Measurements from ENCODE around the gene AP3S2.
"Not testable (repeated sequence)": the region's sequence is repeated elsewhere in the genome, so short reads cannot be mapped to it uniquely, and the experiment has no call there.

The AP3S2 gene

DNA sequence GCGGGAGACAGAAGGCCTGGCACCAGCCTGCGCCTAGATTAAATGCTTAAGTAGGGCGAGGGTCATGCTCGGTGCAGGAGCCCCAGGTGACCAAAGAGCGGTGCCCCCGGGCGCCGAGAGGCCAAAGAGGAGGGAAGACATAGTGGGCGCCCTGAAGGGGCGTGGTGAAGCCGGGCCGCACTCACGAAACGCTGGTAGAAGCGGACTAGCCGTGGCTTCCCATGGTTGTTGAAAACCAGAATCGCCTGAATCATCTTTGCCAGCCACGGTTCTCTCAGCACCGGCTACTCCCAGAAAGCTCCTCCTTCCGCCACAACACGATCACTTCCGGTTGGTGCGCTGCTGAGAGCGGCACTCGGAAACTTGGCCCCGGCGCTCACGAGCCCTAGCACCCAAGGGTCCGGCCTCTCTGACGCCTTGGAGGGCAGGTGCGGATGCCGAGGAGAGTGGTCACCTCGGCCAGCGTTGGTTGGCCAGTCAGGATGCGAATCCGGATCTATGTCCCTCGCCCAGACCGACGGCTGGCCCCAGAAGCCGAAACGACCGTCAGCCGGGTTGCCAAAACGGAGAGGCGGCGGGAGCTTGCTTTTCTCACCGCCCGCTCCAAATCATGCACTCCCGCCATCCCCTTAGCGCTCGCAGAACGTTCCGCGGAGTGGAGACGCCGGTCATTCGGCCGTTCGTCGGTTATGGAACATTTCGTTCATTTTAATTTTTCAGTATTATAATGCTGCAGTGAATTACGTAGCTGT, at the start of gene AP3S2:
AP3S2 (minus strand) TSS at position 299 of the 752 bp plus-strand sequence; CDS start at position 254, 45 bp downstream.
- DNase-seq (ENCODE audit: low read depth in 2 of 2): peak; percentile 76 to 81

DNA sequence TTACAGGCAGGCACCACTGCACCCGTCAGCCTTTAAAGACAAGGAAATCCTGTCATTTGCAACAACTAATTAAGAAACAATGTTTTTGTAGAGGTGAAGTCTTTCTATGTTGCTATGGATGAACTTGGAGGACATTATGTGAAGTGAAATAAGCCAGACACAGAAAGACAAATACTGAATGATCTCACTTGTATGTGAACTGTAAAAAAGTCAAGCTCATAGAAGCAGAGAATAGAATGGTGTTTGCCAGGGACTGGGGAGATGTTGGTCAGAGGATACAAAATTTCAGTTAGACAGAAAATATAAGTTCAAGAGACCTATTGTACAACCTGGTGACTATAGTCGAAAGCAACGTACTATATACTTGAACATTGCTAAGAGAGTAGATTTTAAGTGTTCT, 46.1 kb upstream of the AP3S2 start:
- DNase-seq (ENCODE audit: low read depth in 2 of 2): no peak

DNA sequence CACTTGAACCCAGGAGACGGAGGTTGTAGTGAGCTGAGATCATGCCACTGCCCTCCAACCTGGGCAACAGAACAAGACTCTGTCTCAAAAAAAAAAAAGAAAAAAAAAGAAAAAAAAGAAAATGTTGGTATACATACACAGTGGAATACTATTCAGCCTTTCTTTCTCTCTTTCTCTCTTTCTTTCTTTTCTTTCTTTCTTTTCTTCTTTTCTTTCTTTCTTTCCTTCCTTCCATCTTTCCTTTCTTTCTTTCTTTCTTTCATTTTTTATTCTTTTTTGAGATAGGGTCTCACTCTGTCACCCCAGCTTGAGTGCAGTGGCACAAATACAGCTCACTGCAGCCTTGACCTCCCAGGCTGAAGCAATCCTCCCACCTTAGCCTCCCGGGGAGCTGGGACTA, 45.6 kb upstream of the AP3S2 start:
- DNase-seq (ENCODE audit: low read depth in 2 of 2): not testable (repeated sequence)

DNA sequence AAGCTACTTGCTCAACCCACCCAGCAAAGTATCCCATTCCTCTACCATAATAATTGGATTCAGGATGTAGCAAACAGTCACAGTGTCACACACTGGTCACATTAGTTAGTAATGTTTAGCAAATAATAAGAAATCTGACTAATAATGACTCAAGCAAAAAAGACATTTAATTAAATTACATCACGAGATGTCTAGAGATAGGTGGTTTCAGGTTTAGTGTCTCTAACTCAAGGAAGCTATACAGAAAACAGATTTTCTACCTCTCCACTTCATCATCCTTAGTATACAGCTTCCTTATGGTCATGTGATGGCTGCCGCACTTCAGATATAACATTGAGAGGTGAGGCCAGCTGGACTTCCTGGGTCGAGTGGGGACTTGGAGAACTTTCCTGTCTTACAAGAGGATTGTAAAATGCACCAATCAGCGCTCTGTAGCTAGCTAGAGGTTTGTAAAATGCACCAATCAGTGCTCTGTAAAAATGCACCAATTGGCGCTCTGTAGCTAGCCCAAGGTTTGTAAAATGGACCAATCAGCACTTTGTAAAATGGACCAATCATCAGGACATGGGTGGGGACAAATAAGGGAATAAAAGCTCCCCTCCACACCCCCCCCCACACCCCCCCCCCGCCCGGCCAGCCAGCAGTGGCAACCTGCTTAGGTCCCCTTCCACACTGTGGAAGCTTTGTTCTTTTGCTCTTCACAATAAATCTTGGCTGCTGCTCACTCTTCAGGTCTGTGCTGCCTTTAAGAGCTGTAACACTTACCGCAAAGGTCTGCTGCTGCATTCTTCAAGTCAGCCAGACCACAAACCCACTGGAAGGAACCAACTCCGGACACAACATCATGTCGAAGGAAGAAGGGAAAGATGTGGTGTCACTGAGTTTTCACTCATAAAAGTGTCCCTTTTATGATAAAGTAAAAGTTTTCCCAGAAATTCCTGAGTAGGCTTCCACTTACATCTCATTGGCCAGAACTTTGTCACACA, 43.9 kb upstream of the AP3S2 start:
- no peak for DNase-seq (ENCODE audit: low read depth in 2 of 2)

DNA sequence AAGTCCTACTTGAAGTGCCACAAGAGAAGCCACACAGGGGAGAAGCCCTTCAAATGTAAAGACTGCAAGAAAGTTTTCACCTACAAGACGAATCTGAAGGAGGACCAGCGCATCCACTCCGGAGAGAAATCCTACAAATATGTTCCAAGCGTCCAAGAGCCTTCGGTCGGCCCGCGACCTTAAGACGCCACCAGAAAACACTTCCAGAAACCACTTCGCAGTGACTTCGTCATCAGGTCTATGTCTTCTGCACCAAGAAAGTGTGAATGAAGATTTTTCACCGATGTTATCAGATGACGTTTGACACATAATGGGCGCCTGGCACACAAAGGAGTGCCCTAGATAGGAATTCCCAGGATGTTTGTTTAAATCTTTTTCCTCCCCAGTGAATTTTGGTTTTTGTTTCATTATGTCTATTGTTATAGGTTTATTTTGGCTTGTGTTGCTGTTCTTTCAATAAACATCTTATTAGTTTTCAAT, 43.0 kb upstream of the AP3S2 start:
- DNase-seq (ENCODE audit: low read depth in 2 of 2): no peak

DNA sequence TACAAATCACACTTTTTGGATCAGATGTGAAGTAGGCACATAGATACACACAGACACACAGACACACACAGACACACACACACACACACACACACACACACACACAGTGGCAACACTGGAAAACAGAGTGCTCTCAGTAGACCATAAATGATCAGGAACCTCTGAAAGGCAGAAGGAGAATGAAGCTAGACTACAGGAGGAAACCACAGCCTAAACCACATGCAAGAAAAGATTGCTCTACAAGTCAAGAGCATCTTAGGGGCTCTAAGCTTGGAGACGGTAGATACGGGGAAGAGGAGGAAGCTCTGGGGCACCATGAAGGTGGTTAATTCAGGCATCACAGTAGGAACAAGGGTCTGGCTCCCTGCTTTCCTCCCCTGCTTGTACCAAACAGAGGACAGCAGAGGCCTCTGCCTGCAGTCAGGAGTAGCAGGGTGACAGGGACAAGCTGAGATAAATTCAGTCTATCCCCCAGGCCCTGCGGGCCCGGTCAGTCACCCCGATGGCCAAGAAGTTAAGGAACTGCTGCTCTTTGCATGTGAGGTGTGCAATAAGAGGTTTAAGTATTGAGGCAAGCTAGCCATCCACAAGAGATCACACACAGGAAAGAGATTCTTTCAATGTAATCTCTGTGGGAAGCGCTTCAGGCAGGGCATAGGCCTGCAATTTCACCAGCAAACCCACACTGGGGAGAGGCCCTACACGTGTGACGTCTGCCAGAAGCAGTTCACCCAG, 42.4 kb upstream of the AP3S2 start:
- DNase-seq (ENCODE audit: low read depth in 2 of 2): no peak

DNA sequence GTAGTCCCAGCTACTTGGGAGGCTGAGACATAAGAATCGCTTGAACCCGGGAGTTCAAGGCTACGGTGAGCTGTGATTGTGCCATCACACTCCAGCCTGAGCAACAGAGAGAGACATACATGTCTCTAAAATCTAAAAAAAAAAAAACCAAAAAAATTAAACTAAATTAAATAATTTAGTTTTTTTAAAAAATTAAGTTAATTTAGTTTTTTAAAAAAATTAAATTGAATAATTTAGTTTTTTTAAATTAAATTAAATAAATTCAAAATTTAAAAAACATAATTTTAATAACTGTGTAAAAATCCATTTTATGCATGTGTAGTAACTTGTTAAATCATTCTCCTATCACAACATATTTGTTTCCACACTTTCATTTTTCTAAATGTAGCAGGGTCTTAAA, 39.1 kb upstream of the AP3S2 start:
- DNase-seq (ENCODE audit: low read depth in 2 of 2): no peak

DNA sequence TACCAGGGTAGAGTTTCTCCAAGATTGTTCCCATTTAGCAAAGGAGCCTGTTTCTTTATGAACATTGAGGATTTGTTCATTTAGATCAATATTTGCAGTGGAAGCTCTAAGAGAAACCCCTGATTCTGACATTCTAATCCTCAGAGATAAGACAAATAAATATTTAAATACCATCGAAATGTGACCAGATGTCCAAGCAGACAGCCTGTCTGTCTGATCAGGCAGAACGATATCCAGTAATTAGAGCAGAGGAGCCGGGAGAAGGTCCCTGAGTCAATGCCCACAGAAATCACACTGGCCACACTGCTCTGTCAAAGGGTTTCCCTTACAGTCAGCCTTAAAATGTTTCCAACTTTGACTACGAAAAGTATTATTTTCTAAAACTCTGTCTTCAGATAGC, 34.6 kb upstream of the AP3S2 start:
- DNase-seq (ENCODE audit: low read depth in 2 of 2): no peak

DNA sequence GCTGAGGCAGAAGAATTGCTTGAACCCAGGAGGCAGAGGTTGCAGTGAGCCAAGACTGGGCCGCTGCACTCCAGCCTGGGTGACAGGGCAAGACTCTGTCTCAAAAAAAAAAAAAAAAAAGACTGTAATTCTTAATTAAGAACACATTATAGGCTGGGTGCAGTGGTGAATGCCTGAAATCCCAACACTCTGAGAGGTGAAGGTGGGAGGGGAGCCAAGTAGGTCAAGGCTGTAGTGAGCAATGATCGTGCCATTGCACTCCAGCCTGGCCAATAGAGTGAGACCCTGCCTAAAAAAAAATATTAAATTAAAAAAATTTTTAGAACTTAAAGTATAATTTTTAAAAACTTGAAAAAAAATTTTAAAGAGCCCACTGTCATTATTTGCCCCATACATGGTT, 32.4 kb upstream of the AP3S2 start:
- no peak for DNase-seq (ENCODE audit: low read depth in 2 of 2)

DNA sequence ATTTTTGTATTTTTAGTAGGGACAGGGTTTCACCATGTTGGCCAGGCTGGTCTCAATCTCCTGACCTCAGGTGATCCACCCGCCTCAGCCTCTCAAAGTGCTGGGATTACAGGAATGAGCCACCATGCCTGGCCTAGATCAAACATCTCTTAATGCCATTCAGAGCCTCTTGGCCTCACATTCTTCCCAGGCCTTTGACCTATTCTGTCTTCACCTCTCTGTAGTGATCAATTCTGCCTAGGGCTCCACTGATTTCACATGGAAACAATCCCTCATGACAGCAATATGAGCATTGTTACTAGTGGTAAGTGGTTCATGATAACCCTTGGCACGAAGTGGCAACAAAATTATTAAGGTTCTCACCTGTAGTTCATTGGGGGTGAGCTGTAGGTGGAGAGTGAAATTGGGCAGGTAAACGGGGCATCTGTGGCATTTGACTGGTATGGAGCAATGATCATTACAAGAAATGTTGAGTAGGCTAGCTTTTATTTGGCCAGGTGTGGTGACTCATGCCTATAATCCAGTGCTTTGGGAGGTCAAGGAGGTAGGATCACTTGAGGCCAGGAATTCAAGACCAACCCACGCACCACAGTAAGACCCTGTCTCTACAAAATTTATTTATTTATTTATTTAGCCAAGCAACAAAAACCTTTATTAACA, 23.8 kb upstream of the AP3S2 start:
- DNase-seq (ENCODE audit: low read depth in 2 of 2): no peak

DNA sequence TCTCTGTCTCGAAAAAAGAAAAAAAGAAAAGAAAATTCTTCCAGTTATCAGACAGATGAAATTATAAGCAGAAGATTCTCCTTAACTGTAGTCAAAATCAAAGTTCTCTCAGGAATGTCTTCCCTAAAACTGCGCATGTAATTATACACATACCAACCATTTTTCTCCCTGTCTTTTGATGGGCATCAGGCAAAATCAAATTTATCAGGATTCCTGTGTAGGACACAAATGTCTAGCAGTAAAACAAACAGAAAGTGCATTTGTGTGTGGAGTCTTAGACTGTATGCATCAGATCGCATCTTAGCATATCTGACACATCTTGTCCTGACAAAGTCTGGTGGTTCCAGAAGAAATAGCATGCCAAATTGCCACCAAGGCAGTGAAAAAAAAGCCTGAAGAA, 22.9 kb upstream of the AP3S2 start:
- no peak for DNase-seq (ENCODE audit: low read depth in 2 of 2)

DNA sequence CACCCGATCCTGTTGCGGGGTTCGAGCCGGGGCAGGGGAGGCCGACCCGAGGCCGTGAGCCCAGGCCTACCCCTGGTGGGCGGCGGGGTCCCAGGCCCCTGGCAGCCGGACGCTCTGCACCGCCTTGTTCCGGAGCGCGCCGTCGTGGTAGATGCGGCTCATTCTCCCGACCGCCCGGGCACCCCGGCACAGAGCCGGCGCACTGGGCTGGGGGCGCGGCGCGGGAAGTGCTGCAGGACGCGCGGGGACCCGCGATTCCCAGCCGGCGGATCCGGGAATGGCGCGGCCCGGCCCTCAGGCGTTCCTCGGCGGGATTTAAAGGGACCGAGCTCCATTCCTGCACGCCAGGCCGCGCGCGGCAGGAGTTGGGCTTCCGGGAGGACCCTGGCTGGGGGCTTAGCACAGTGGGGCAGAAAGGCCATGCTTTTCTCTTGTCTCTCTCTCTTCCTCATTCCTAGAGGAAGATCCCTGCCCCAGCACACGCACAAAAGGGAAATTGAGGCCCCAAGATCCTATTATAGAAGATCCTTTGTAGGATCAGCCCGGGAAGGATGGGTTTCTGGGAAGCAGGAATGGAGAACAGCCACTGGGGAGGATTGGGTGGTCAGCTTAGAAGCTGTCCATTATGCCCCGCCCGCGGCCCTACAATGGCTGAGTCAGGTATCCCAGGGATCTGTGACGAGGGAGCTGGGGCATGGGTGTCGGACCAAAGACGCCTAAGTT, 19.0 kb upstream of the AP3S2 start, which contains the start of gene ARPIN:
ARPIN (minus strand) TSS at position 279 of the 723 bp plus-strand sequence; CDS start at position 162, 117 bp downstream.
- no peak for DNase-seq (ENCODE audit: low read depth in 2 of 2)

DNA sequence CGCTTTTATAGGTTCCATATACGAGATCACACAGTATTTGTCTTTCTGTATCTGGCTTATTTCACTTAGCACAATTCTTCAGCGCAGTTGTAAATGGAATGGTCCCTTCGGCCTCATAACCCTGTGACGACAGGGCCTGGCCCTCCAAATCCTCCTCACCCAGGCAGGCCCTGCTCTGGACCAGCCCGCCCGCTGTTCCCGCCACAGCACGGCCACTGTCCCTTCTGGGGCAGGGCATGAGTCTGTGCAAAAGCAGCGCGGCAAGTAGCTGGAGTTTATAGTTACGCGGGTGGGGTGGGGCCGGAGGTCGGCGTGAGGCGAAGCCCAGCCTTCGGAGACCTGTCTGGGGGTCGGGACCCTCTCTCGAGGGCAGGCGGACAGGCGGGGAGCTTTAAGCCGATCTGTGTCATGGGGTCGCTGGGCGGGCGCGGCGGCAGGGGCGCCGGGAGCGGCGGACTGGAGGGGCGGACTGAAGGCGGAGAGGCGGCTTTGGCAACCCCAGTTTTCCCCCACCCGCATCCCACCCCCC, 18.4 kb upstream of the AP3S2 start:
- DNase-seq (ENCODE audit: low read depth in 2 of 2): no peak

DNA sequence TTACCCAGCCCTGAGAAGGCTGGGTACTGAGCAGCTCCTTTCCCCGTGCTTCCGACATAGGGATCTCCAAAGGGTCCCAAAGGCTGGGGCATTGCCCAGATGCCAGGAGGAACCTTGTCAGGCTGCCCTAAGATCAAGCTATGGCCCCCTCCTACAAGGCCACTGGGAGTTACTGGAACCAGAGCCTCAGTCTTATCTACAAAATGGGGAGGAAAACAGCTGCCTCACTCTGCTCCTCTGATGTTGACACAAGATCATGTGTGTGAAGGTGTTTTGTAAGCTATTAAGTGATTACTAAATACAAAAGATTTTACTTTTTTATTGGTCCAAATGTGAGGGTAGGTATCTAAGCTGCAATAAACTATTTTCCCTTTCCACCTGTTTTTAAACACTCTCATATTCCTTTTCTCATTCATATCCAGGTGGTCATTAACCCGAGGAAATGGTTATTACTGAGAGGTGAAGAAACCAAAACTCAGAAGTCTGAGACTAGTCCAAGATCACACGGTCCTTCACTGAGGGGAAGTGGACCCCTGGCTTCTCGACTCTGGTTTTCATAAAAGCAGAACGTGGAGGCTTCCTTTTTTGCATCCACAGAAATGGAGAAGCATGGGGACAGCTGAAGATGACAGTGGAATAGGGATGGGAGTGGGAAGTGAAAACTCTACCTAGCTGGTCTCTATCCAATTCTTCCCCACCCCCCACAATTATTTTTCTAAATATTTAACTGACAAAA, 17.3 kb upstream of the AP3S2 start:
- DNase-seq (ENCODE audit: low read depth in 2 of 2): no peak

DNA sequence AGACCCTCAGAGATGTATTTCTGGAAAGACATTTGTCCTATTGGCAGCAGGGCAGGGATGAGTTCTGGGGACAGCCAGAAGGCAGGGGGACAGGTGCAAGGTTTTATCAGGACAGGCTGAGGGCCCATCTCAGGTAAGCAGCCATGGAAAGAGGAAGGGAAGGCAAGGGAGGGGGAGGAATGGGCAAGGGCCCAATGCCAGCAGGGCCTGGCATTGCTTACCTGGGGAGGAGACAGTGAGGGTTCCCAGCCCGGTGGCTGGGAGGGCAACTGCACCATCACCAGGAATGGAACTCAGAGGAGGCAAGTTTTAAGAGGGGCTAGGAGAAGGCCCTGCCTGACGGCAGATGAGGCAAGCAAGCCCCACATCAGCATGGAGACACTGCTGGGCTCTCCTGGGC, 15.8 kb upstream of the AP3S2 start:
- no peak for DNase-seq (ENCODE audit: low read depth in 2 of 2)

DNA sequence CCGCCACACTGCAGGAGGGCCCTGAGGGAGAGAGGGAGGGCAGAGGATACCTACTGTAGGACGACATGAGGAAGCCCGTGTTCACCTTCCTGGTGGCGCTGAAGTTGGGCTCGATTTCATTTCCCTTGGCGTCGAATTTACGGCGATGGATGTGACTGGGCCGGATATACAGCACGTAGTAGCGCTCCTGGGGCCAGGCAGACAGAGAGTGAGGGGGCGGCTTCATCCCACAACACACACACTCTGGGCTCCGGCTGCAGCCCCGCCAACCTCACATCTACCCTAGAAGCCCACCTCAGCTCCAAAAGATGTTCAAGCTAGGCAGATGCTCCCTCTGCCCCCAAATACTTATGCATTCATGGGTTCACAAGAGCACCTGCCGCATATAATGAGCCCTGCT, 14.4 kb upstream of the AP3S2 start:
- no peak for DNase-seq (ENCODE audit: low read depth in 2 of 2)

DNA sequence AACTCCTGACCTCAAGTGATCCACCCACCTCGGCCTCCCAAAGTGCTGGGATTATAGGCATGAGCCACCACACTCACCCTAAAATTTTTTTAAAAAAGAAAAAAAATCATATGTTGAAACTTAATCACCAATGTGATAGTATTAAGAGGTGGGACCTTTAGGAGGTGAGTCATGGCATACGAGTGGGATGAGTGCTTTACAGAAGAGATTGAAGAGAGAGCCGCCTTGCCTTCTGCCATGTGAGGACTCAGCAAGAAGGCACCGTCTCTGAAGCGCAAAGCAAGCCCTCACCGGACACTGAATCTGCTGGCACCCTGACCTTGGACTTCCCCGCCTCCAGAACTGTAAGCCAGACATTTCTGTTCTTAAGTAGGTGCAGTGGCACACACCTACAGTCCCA, 13.5 kb upstream of the AP3S2 start:
- no peak for DNase-seq (ENCODE audit: low read depth in 2 of 2)

DNA sequence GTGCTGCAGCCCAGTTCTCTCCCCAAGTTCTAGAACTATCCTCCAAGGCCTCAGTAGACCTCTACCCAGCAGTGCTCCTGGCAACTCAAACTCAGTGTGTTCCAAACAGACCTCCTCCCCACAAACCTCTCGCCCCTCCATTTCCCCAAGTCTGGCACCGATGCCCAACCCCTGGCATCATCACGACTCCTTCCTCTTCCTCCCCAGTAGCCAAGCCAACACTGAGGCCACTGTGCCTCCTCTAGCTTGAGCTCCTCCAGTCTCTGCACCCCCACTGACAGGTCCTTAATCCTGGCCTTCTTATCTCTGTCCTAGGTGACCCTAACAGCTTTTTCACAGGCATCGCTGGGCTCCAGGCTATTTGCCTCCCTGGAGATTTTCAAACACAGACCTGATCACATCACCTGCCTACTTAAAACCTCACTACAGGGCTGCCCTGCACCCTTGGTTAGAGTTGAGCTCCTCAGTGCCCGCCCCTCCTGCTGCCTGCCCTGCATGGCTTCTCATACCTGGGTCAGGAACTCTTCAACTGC, 12.1 kb upstream of the AP3S2 start:
- DNase-seq (ENCODE audit: low read depth in 2 of 2): no peak

DNA sequence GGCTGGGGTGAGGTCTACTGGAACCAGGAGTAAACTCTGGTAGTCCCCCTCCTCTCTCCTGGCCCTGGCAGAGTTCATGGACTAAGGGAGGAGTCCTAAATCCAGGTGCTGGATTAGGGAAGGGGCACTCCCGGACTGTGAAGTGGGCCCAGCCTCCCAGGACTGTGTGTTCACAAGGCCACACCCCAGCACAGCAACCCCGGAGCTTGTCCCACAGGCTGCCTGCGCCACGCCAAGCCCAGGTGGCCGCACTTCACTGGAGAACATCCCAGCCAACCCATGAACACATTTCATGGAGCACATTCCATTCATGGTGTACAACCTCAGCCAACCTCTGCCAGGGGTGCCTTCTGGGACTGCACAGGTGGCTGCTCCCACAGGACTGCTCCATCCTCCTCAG, 10.7 kb upstream of the AP3S2 start:
- no peak for DNase-seq (ENCODE audit: low read depth in 2 of 2)

DNA sequence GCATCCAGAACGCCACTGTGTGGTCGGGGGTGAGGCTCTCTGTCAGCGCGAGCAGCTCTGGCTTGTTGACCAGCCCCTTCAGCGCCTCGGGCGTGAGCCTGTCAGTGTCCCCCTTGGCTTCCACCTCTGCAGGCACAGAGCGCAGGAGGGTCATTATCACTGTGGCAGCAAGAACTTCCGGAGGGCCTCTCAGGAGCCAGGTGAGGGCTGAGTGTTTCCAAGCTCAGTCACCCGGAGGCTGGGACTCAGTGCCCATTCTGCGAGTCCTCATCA, 10.0 kb upstream of the AP3S2 start:
- no peak for DNase-seq (ENCODE audit: low read depth in 2 of 2)

Measured in stimulated activated CD8-positive, alpha-beta memory T cell treated with anti-CD3 and anti-CD28 coated beads, Interleukin-2, amount 100 ng/mL, for 48 hours (primary cell).